KOPT-K1 (cell line): ENCODE data around the gene FBXW8.

Source experiments
- H3K27ac ChIP-seq: fragments of 200-600 bp; sonication (generic); 2 replicates; pipeline ENCODE4 v1.5.1; 2016; ENCODE audit warnings: antibody characterized with exemption, mild to moderate bottlenecking, low read depth, low read length; ENCODE audit not compliant: poor library complexity, severe bottlenecking
- H3K36me3 ChIP-seq: fragments of 200-600 bp; sonication (generic); 2 replicates; pipeline ENCODE4 v1.5.1; 2017; ENCODE audit warnings: antibody characterized with exemption, mild to moderate bottlenecking, low read length, moderate library complexity; ENCODE audit not compliant: insufficient read depth
- H3K9me3 ChIP-seq: fragments of 200-600 bp; sonication (generic); 2 replicates; pipeline ENCODE4 v1.5.1; 2017; ENCODE audit warnings: antibody characterized with exemption, low read length, mild to moderate bottlenecking; ENCODE audit not compliant: insufficient read depth, poor library complexity, severe bottlenecking

FBXW8 gene

DNA sequence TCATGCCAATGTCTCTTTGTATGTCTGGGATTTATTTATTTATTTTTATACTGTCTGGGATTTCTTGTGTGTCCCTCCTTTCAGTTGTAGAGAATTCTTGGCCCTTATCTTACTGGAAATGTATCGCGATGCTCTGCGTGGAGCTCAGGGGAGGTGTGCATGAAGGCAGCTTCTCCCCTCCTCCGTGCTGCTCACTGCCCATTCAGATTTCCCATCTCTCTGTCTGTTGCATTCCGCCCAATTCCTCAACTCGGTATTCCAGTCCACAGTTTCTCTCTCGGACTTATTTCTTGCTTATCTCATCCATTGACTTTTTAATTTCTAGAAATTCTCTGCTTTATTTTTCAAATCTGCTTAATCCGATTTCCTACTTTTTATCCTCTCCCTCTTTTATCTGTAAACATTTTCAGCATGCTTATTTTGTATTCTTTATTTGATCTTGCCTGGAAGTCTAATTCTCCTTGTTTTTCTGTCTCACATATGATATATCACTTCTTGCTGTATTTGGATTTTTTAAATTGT is 93.2 kb downstream of the FBXW8 start:
- Histone ChIP-seq H3K27ac (no peak overlapping the region), H3K36me3 (peaks cover 40% of the 10 kb centered on the region), H3K9me3 (no peaks in the 10 kb centered on the region)

- Histone ChIP-seq H3K36me3 (peaks cover 52% of the 10 kb centered on the region), H3K27ac (no peak overlapping the region)
Observed at GRCh38 chr12:117005417-117006046, 94.8 kb downstream of the FBXW8 start.

DNA sequence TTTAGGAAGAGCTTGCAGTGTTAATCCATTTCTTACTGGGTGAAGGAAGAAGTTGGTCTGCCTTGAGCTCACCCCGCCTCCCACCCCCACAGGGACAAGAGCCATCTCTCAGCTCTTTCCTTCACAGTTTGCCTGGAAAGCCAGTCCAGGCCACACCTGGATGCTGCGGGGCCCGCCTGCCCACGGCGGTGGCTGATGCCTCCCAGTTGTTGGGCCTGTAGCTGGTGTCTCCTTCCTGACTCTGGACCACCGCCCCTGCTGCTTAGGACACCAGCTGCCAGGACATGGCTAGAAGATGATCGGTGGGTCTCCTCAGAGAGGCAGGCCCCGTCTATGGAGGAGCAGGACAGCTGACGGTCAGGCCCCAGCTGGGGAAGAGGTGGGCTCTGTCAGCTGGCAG is 95.6 kb downstream of the FBXW8 start:
- Histone ChIP-seq H3K36me3 (peaks cover 60% of the 10 kb centered on the region), H3K27ac (no peak overlapping the region)

More at GRCh38 chr12:117005417-117006046, 94.8 kb downstream of the FBXW8 start:
- no peaks in the 10 kb centered on the region for H3K9me3 ChIP-seq

DNA sequence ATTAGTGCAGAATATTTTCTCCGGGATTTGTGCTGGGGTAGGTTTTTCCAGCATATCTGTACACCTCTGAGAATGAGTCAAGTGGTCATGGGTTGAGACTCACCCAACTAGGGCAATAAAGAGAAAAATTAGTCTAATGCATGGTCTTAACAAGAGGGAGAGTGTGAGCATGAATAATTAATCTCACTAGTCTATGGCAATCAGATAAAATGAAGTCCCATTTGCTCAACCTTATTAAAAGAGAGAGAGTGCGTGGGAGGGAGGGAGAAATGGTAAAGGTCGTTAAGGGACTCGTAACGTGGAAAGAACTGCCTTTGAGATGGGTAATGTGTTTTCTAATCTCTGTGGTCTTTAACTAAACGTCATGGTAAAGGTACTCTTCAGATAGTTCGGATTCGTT is 96.8 kb downstream of the FBXW8 start:
- Histone ChIP-seq H3K9me3 (no peaks in the 10 kb centered on the region), H3K27ac (no peak overlapping the region), H3K36me3 (peaks cover 73% of the 10 kb centered on the region)

More for the DNA sequence above, 95.6 kb downstream of the FBXW8 start:
- H3K9me3 ChIP-seq: no peaks in the 10 kb centered on the region

GRCh38 chr12:117009759-117010158 is 99.0 kb downstream of the FBXW8 start:
- peaks cover 11% of the 10 kb centered on the region for H3K9me3 ChIP-seq
- no peak overlapping the region for H3K27ac ChIP-seq
- H3K36me3 ChIP-seq: peaks cover 85% of the 10 kb centered on the region

- Histone ChIP-seq H3K9me3 (peaks cover 22% of the 10 kb centered on the region), H3K27ac (no peak overlapping the region), H3K36me3 (peaks cover 85% of the 10 kb centered on the region)
Observed at GRCh38 chr12:117010693-117011451, 100.1 kb downstream of the FBXW8 start.

- H3K9me3 ChIP-seq: peaks cover 25% of the 10 kb centered on the region
- H3K36me3 ChIP-seq: peaks cover 86% of the 10 kb centered on the region
- H3K27ac ChIP-seq: no peak overlapping the region
Observed at GRCh38 chr12:117011988-117012805, 101.4 kb downstream of the FBXW8 start.

- H3K9me3 ChIP-seq: peaks cover 25% of the 10 kb centered on the region
- H3K27ac ChIP-seq: no peak overlapping the region
- H3K36me3 ChIP-seq: peaks cover 89% of the 10 kb centered on the region
Observed at GRCh38 chr12:117013726-117014125, 103.0 kb downstream of the FBXW8 start.

DNA sequence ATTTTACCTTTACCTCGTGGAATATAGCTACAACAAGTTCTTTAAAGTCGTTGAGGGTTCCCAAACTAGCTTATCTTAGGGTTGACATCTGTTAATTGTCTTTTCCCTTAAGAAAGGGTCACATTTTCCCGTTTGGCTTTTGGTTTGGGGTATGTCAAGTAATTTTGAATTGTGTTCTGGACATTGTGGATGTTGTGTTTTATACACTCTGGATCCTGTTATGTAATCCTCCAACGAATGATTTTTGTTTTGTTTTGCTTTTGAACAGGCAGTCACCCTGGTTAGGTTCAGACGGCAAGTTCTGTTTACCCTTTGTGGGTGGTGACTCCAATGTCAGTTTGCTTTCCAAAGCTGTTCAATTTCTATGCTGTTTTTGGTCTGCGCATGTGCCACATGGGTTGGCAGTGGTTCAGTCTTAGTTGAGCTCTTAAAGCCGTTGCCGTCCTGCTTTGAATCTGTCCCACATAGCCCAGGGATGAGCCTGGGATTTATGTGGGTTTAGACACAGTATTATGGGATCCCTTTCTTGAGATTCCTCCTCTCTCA is 103.7 kb downstream of the FBXW8 start:
- Histone ChIP-seq H3K27ac (no peak overlapping the region), H3K36me3 (peaks cover 95% of the 10 kb centered on the region), H3K9me3 (peaks cover 25% of the 10 kb centered on the region)

DNA sequence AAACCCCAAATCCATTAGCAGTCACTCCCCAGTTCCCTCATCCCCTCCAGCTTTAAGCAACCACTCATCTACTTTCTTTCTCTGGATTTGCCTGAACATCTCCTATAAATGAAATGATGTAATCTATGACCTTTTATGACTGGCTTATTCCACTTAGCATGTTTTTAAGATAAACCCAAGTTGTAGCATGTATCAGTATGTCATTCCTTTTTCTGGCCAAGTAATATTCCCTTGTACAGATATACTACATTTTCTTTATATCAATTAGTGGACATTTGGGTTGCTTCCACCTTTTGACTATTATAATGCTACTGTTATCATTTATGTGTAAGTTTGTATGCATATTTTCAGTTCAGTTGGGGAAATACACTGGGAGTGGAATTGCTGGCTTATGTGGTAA is 105.1 kb downstream of the FBXW8 start:
- Histone ChIP-seq H3K36me3 (peaks cover 95% of the 10 kb centered on the region), H3K27ac (no peak overlapping the region), H3K9me3 (peaks cover 25% of the 10 kb centered on the region)

DNA sequence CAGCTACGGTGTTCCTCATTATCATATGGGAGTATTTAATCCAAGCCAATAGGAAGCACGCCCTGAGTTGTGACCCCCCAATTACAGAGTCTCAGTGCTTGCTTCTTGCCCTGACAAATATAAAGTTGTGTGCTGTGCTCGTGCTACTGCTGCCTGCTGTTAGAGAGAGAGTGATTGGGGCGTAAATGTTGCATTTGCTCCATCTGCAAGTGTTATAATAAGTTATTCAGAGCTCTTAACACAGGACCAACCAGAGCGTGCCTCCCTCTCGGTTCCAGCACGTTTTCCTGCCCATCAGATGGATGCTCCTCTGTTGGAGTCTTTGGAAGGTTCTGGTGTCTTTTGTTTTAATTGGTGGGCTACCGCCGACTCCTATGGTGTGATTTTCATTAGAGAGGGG is 107.1 kb downstream of the FBXW8 start:
- peaks cover 25% of the 10 kb centered on the region for H3K9me3 ChIP-seq
- H3K36me3 ChIP-seq: peaks cover 94% of the 10 kb centered on the region
- H3K27ac ChIP-seq: no peak overlapping the region

DNA sequence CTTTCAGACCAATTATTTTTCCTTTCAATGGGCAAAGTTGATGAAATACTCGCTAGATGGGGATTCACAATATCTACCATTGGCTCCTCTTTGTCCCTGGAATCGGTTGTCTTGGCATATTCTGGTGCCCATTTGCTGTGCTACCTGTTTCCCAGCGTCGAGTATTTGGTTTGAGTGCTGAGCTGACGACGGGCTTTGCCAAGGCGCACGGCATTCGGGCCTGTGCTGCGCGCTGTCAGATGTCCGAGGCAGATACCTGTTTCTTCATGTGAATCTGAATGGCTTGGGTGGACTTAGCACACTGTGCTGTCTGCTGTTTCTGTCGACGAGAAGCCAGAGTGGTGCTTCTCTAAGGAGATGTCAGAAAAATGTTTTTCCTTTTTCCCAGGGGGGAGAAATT is 107.5 kb downstream of the FBXW8 start:
- H3K9me3 ChIP-seq: peaks cover 25% of the 10 kb centered on the region
- H3K27ac ChIP-seq: no peak overlapping the region
- peaks cover 94% of the 10 kb centered on the region for H3K36me3 ChIP-seq

GRCh38 chr12:117018685-117019084 is 107.9 kb downstream of the FBXW8 start:
- H3K9me3 ChIP-seq: peaks cover 25% of the 10 kb centered on the region
- no peak overlapping the region for H3K27ac ChIP-seq
- H3K36me3 ChIP-seq: peaks cover 98% of the 10 kb centered on the region

DNA sequence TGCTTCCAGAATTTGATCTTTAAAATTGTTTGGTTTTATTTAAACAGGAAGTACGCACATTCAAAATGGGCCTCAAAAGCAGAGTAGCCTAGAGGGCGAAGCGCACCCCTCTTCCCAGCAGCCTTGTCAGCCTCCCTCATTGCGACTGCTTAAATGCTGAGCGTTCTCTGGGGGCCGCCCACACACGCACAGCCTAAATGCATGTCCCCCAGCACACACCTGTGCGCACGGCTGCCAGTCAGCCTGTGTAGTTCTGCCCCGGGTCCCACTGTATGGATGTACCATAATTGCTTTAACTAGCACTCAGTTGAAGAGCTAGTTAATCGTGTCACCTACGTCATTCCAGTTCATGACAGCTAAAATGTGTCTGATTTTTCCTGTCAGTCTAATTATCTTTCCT is 109.1 kb downstream of the FBXW8 start:
- peaks cover 98% of the 10 kb centered on the region for H3K36me3 ChIP-seq
- H3K9me3 ChIP-seq: peaks cover 14% of the 10 kb centered on the region
- no peak overlapping the region for H3K27ac ChIP-seq
